ENCODE results near the gene SLC18A3. TPM values are rescaled to one million over a fixed set of nuclear protein-coding genes. Genes with fewer than 3 reads are reported as not detected.

The SLC18A3 gene
- total and polyA plus RNA-seq, 5 donors from 2014 or later, result not detected

Other genes starting within 250 kb of the SLC18A3 start
- gene DRGX, start 214.2 kb upstream of the SLC18A3 start, total RNA-seq, result not detected
- not detected for gene DRGX, start 214.2 kb upstream of the SLC18A3 start, polyA plus RNA-seq
- 59.9 TPM for gene ERCC6, start 71.2 kb upstream of the SLC18A3 start, total RNA-seq
- 10 to 100 TPM in 3 of 4 donors, 1 to 10 TPM in 1; 8.9 to 15.1 (median 13.4) TPM for gene ERCC6, start 71.2 kb upstream of the SLC18A3 start, polyA plus RNA-seq
- not detected for gene CHAT, start 3.7 kb downstream of the SLC18A3 start, total RNA-seq
- gene CHAT, start 3.7 kb downstream of the SLC18A3 start, polyA plus RNA-seq, result not detected
- gene C10orf53, start 69.3 kb downstream of the SLC18A3 start, total RNA-seq, result not detected
- not detected for gene C10orf53, start 69.3 kb downstream of the SLC18A3 start, polyA plus RNA-seq
- not detected for gene OGDHL, start 152.0 kb downstream of the SLC18A3 start, total RNA-seq
- gene OGDHL, start 152.0 kb downstream of the SLC18A3 start, polyA plus RNA-seq, result not detected

All from CD4-positive, CD25-positive, alpha-beta regulatory T cell (primary cell).